Endothelial cell of umbilical vein (primary cell): ENCODE measurements around the gene COL15A1. TPM values are rescaled to one million over a fixed set of nuclear protein-coding genes. Genes with fewer than 3 reads are reported as not detected.

Experiments
- BruUV-seq: library from RNA; stranded (reverse); fragments of 400-500 nt; replicated peaks from 2 replicates; lab custom pipeline; 2021; lab: Mats Ljungman, UMichigan
- CTCF ChIA-PET: fragments of 300-600, 350-600 bp; sonication (Branson Sonifier 250); formaldehyde crosslinking; loops from one replicate; lab custom pipeline; 2021; ENCODE audit warnings: antibody characterized with exemption, inconsistent platforms; lab: Charles Lee
- POLR2A ChIA-PET: fragments of 300-600, 350-600 bp; sonication (Branson Sonifier 250); formaldehyde crosslinking; loops from one replicate; lab custom pipeline; 2021; ENCODE audit warnings: antibody characterized with exemption, inconsistent platforms; lab: Charles Lee
- DNase-seq: peaks from one replicate; pipeline ENCODE4 v3.0.0-alpha.2; 2011; ENCODE audit warnings: low read depth, low spot score
- FAIRE-seq: peaks from 2 replicates; lab custom pipeline; 2011; peaks lifted over from hg19 to GRCh38; lab: Jason Lieb, UNC
- H2AFZ ChIP-seq: 2 replicates; pipeline ENCODE4 v1.6.0; 2012; ENCODE audit warnings: low read depth, low read length, control low read depth, inconsistent platforms
- H3K27ac ChIP-seq: 2 replicates; pipeline ENCODE4 v1.5.1; 2011; ENCODE audit warnings: low read depth, mild to moderate bottlenecking, control low read depth, low read length, moderate library complexity; ENCODE audit not compliant: insufficient read depth
- H3K27me3 ChIP-seq, 2 experiments: 2 replicates each; pipeline versions ENCODE4 v1.6.0 to v1.6.1; 2011; ENCODE audit warnings: low read length in 2 of 2, mixed read lengths in 1 of 2; ENCODE audit not compliant: control insufficient read depth in 2 of 2, insufficient read depth in 2 of 2
- H3K36me3 ChIP-seq, 2 experiments: 2 replicates in 1 of 2; 3 replicates in 1 of 2; pipeline ENCODE4 v1.5.1; 2011; ENCODE audit warnings: low read length in 2 of 2, mild to moderate bottlenecking in 1 of 2, moderate library complexity in 1 of 2; ENCODE audit not compliant: control insufficient read depth in 2 of 2, insufficient read depth in 2 of 2; ENCODE audit errors: extremely low read depth in 1 of 2
- H3K4me1 ChIP-seq: 3 replicates; pipeline ENCODE4 v1.5.1; 2011; ENCODE audit warnings: mild to moderate bottlenecking, low read length; ENCODE audit not compliant: control insufficient read depth, insufficient read depth; ENCODE audit errors: extremely low read depth
- H3K4me2 ChIP-seq: 2 replicates; pipeline ENCODE4 v1.6.1; 2011; ENCODE audit warnings: low read length, control low read depth, mixed read lengths; ENCODE audit not compliant: insufficient read depth
- H3K4me3 ChIP-seq, 3 experiments: fragments of 200-600 bp in 1 of 3; sonication (generic), shearing (Covaris generic) in 1 of 3; replicated peaks in 1 of 3; 2 replicates each; pipeline ENCODE4 v1.5.1; 2011 to 2016; ENCODE audit warnings: control low read depth in 3 of 3, low read length in 3 of 3, mild to moderate bottlenecking in 2 of 3, inconsistent platforms in 1 of 3, low read depth in 1 of 3, moderate library complexity in 1 of 3; ENCODE audit not compliant: insufficient read depth in 1 of 3
- H3K79me2 ChIP-seq: 2 replicates; pipeline ENCODE4 v1.6.0; 2012; ENCODE audit warnings: low read length, inconsistent platforms; ENCODE audit not compliant: control insufficient read depth, insufficient read depth
- H3K9ac ChIP-seq: replicated peaks from 2 replicates; pipeline ENCODE3; 2011; ENCODE audit warnings: low read length, control low read depth; ENCODE audit not compliant: insufficient read depth; ENCODE audit errors: extremely low read depth
- H3K9me1 ChIP-seq: replicated peaks from 3 replicates; pipeline ENCODE4 v1.6.0; 2011; ENCODE audit warnings: mild to moderate bottlenecking, low read length; ENCODE audit not compliant: control insufficient read depth, insufficient read depth; ENCODE audit errors: extremely low read depth
- H3K9me3 ChIP-seq: replicated peaks from 2 replicates; pipeline ENCODE4 v1.5.1; 2012; ENCODE audit warnings: low read length, inconsistent platforms; ENCODE audit not compliant: control insufficient read depth, insufficient read depth
- H4K20me1 ChIP-seq: replicated peaks from 2 replicates; pipeline ENCODE3; 2011; ENCODE audit warnings: mild to moderate bottlenecking, low read length; ENCODE audit not compliant: control insufficient read depth, insufficient read depth; ENCODE audit errors: extremely low read depth
- EZH2 ChIP-seq: IDR thresholded peaks from 2 replicates; pipeline ENCODE4 v1.6.1; 2012; ENCODE audit warnings: borderline replicate concordance, low read depth, mild to moderate bottlenecking, moderate library complexity, low read length, inconsistent platforms; ENCODE audit not compliant: severe bottlenecking
- FOS ChIP-seq: IDR thresholded peaks from 2 replicates; pipeline ENCODE4 v1.6.1; 2011; ENCODE audit warnings: mild to moderate bottlenecking, low read length, moderate library complexity, borderline replicate concordance; ENCODE audit not compliant: insufficient read depth
- GATA2 ChIP-seq: IDR thresholded peaks from 2 replicates; pipeline ENCODE4 v1.7.0; 2011; ENCODE audit warnings: low read depth, mild to moderate bottlenecking, moderate library complexity, mixed read lengths, low read length; ENCODE audit not compliant: insufficient read length, insufficient read depth
- JUN ChIP-seq: IDR thresholded peaks from 2 replicates; pipeline ENCODE4 v1.6.1; 2011; ENCODE audit warnings: borderline replicate concordance, low read depth; ENCODE audit not compliant: insufficient read length, insufficient read depth
- MAX ChIP-seq: IDR thresholded peaks from 2 replicates; pipeline ENCODE4 v1.6.1; 2011; ENCODE audit not compliant: insufficient read depth, insufficient read length
- MYC ChIP-seq: IDR thresholded peaks from one replicate; pipeline ENCODE4 v1.6.1; 2011; ENCODE audit warnings: mild to moderate bottlenecking, low read depth, low read length
- POLR2A ChIP-seq: IDR thresholded peaks from 2 replicates; pipeline ENCODE4 v1.6.1; 2012; ENCODE audit warnings: low read depth, mild to moderate bottlenecking, control low read depth, low read length
- POLR2AphosphoS5 ChIP-seq: IDR thresholded peaks from 2 replicates; pipeline ENCODE4 v1.6.1; 2012; ENCODE audit warnings: low read depth, mild to moderate bottlenecking, control low read depth, low read length, moderate library complexity; ENCODE audit not compliant: insufficient read depth
- dilution Hi-C: fragments of 300-500 bp; cut with MboI; formaldehyde crosslinking; loops from one replicate; pipeline ENCODE4 v1.15.0; 2019; ENCODE audit warnings: low sequenced_read_pairs; ENCODE audit not compliant: extremely low pct_ligation_motif_present
- intact Hi-C: fragments of 100-400 bp; cut with micrococcal nuclease; formaldehyde crosslinking; loops from one replicate; pipeline ENCODE4 v1.10.0; 2022
- polyA plus RNA-seq, 4 experiments: library from polyadenylated mRNA; depleted of rRNA in 3 of 4; stranded (reverse) in 3 of 4; unstranded in 1 of 4; fragments of >200 nt; gene quantifications; 2 replicates each; pipeline versions ENCODE4 v1.2.1 to v1.2.3, GENCODE V29; 2011 to 2012; ENCODE audit warnings: missing spikeins in 1 of 4
- total RNA-seq: library from RNA; stranded (reverse); gene quantifications from 2 replicates; pipeline ENCODE4 v1.2.3, GENCODE V29; 2021
- TF ChIP-seq, protein P1 (sequence below), 2 donors: IDR thresholded peaks; 1 replicate in 1 of 2; 2 replicates in 1 of 2; pipeline ENCODE4 v1.5.1; 2011; ENCODE audit warnings: low read length in 2 of 2, mild to moderate bottlenecking in 2 of 2, moderate library complexity in 2 of 2, control low read depth in 1 of 2, inconsistent platforms in 1 of 2, low read depth in 1 of 2; ENCODE audit not compliant: insufficient read depth in 1 of 2; ENCODE audit errors: extremely low read depth in 1 of 2

Gene COL15A1
- total and polyA plus RNA-seq, 2 donors (not counting 3 experiments of a cell fraction or from before 2014, with no cell fraction given), result not detected

- H3K4me1 ChIP-seq, result no peaks in the 10 kb centered on the region
- dilution Hi-C loops, result no loop called here
- H3K79me2 ChIP-seq, result no peaks in the 10 kb centered on the region
- H4K20me1 ChIP-seq, result no peaks in the 10 kb centered on the region
- H3K36me3 ChIP-seq, result no peaks in the 10 kb centered on the region
- H3K4me2 ChIP-seq, result no peak overlapping the region
- no peak overlapping the region for H2AFZ ChIP-seq
- H3K27me3 ChIP-seq, result no peaks in the 10 kb centered on the region
- BruUV-seq, result no TSS peak
- H3K9me1 ChIP-seq, result no peaks in the 10 kb centered on the region
- POLR2A ChIA-PET, result no interaction called here
- H3K27ac ChIP-seq, result no peak overlapping the region
- H3K4me3 ChIP-seq, result no peak overlapping the region
- TF ChIP-seq JUN, result no peak
- TF ChIP-seq POLR2AphosphoS5, result no peak
- no peak for TF ChIP-seq FOS
- TF ChIP-seq POLR2A, result no peak
- TF ChIP-seq MAX, result no peak
- TF ChIP-seq MYC, result no peak
- TF ChIP-seq GATA2, result no peak
- TF ChIP-seq EZH2, result no peak
- TF ChIP-seq, protein P1, sequence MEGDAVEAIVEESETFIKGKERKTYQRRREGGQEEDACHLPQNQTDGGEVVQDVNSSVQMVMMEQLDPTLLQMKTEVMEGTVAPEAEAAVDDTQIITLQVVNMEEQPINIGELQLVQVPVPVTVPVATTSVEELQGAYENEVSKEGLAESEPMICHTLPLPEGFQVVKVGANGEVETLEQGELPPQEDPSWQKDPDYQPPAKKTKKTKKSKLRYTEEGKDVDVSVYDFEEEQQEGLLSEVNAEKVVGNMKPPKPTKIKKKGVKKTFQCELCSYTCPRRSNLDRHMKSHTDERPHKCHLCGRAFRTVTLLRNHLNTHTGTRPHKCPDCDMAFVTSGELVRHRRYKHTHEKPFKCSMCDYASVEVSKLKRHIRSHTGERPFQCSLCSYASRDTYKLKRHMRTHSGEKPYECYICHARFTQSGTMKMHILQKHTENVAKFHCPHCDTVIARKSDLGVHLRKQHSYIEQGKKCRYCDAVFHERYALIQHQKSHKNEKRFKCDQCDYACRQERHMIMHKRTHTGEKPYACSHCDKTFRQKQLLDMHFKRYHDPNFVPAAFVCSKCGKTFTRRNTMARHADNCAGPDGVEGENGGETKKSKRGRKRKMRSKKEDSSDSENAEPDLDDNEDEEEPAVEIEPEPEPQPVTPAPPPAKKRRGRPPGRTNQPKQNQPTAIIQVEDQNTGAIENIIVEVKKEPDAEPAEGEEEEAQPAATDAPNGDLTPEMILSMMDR (IDR thresholded peaks at IDR 0.05; ENCODE audit: extremely low read depth in 1 of 2, insufficient read depth in 1 of 2, low read depth in 1 of 2, low read length in 2 of 2), result no peak
- no peak overlapping the region for H3K9ac ChIP-seq
- CTCF ChIA-PET, result no interaction called here
- no peaks in the 10 kb centered on the region for H3K9me3 ChIP-seq
- FAIRE-seq, result no peak
- DNase-seq, result no peak
- intact Hi-C loops, result no loop called here
Observed at GRCh38 chr9:98935071-98935505, 8.6 kb upstream of the COL15A1 start.
